Inflammatory macrophage treated with lipopolysaccharide for 4 hours (primary cell): ENCODE results near the gene PHC2.

Experiments used
- DNase-seq: peaks from one replicate; pipeline ENCODE4 v3.0.0-alpha.2; 2020

Gene PHC2

DNA sequence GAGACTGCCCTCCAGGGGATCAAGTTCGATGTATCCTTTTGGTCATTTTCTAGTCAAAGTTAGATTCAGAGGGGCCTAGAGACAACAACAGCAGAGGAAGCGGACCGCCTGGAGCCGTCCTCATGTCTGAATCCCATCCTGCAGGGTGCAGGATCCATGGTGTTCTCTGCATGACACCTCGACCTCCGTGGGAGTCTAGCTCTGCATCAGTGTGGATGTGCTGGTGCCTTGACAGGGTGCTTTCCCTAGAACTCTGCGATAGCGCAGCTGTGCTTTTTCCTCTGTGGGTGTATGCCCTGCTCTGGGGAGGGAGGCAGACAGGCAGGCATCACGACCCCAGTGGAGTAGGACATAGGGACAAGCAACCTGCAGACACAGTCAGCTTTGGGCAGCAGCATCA, 61.8 kb downstream of the PHC2 start:
- DNase-seq = no peak

- DNase-seq = no peak
Observed at GRCh38 chr1:33368431-33368830, 62.5 kb downstream of the PHC2 start.

DNA sequence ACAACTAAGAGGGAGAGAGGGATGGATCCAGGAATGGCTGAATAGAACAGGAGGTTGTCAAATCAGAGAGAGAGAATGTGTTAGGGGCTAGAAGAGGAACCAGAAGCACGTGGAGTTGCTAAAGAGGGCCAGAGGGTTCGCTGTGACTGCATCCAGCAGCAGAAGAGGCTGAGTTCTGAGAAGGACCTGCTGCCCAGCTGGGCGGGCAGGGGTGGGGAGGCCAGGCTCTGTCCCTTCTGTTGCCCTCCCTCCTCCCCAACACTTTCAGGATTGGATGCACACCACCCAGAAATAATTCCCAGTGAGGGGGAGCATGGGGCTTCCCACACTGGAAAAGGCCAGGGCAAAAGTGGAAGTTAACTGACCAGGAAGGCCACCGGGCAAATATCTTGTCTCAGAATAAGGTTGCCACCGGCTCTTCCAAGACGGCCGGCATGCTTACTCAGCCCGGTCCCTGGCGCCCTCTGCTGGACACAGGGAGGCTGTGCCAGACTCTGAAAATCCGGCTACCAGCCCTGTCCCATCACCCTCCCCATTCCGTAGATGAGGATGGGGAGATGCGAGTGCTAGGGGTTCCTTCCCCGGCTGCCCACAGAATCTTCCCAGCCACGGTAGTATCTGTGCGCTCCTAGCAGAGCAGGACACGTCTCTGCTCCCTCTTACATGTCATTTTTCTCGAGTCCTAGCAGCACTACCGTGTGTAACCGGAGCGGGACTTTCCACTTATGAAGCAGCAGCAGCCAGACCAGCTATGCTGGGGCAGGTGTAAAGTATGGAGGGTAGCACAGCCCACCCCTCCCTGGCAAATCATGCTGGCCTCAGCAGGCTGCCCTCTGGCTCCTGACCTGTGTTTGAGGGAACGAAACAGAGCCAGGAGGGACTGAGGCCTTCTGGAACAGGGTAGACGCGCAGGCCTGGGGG, 63.1 kb downstream of the PHC2 start:
- peak; percentile 81 for DNase-seq

- no peak for DNase-seq
Observed at GRCh38 chr1:33366762-33367484, 64.0 kb downstream of the PHC2 start.

- DNase-seq = no peak
Observed at GRCh38 chr1:33365560-33365997, 65.3 kb downstream of the PHC2 start.

DNA sequence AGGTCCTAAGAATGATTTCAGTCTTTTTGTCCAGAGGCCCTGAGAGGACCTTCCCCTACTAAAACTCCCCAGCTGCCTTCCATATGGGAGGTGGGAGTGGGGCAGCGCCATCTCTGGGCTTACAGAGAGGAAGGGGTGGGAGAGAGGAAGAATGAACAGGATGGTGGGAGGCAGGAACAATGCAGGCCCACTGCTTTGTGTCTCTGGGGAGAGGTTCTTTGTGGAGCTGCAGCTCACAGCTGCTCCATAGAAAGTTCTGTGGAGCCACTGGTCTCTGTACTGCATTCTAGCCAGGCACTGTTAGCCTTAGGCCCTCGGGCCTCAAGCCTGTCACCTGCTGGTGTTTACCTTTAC, 66.4 kb downstream of the PHC2 start:
- DNase-seq = no peak

DNA sequence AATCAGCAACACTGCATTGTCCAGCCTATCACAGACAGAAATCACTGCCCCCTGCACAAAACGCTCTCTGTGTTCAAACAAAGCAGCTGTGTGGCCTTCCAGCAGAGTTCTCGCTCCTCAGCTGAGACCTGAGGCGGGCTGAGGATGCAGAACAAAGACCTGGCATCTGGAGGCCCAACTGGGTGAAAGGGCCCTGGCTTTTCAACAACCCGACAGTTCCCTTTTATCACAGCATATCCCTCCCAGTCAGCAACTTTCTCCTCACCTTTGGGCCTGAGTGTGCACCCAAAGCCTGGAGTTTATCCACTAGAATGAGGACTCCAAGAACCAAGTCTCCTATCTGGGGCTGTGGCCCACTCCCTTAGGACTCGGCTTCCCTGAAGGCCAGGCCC, 67.4 kb downstream of the PHC2 start:
- no peak for DNase-seq

- no peak for DNase-seq
Observed at GRCh38 chr1:33363021-33363420, 67.9 kb downstream of the PHC2 start.

DNA sequence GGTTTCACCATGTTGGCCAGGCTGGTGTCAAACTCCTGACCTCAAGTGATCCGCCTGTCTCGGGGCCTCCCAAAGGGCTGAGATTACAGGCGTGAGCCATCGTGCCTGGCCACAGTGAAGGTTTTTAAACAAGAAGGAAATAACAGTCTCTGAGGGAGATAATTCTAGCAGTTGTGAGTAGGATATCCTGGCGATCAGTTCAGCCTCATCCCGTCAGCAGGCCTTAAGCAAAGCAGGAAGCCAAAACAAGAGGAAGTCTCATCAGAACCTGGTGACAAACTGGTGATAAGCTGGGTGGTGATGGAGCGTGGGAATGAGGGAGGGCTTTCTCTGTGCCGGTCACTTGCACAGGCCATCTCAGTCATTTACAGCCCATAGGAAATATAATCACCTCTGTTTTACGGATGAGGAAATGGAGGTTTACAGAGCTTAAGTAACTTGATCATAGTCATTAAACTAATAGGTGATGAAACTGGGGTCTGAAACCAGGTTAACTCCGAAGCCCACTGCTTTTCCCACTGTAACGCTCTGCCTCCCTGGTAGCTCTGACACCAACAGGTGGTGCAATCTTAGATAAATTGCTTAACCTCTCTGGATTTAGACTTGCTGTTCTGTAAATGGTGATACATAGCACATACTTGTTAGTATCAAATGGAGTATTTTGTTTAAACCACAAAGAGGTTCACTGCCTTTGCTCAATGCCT, 69.2 kb downstream of the PHC2 start:
- peak; percentile 87 for DNase-seq

GRCh38 chr1:33360367-33360766, 70.5 kb downstream of the PHC2 start:
- no peak for DNase-seq

GRCh38 chr1:33359931-33360330, 71.0 kb downstream of the PHC2 start:
- DNase-seq = no peak

GRCh38 chr1:33358795-33359503, 71.9 kb downstream of the PHC2 start:
- DNase-seq = no peak

- DNase-seq = no peak
Observed at GRCh38 chr1:33358114-33358794, 72.6 kb downstream of the PHC2 start.

GRCh38 chr1:33357099-33357498, 73.8 kb downstream of the PHC2 start:
- DNase-seq = no peak

DNA sequence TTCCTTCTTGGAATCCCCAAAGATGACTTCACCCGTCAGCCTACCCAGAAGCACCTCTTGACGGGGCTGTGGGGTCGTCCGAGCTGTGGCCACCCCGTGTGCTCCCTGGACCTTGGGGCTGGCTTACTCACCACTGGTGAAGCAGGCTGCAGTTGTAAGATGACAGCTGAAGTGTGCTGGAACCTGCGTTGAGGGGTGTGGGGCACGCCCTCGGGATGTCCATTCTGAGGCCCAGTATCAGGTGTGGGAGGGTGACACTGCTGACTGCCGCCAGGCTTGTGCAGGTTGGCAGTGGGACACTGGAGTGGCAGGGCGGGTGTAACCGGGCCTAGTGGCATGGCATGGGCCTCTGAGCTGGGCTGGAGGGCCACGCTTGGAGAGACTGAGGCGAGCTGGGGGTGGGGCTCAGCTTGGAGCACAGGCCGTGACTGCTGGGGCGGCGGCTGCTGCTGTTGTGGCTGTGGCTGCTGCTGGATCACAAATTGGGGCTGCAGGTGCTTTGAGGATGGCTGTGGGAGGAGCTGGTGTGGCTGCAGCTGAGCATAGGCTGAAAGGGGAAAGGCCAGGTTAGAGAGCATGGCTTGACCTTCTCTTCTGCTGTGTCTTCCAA, 76.1 kb downstream of the PHC2 start:
- DNase-seq = no peak

GRCh38 chr1:33353531-33353930, 77.4 kb downstream of the PHC2 start:
- no peak for DNase-seq

- DNase-seq = no peak
Observed at GRCh38 chr1:33351281-33351660, 79.6 kb downstream of the PHC2 start.

GRCh38 chr1:33350611-33351280, 80.1 kb downstream of the PHC2 start:
- DNase-seq = no peak

GRCh38 chr1:33349778-33350610, 80.9 kb downstream of the PHC2 start:
- peak; percentile 86 for DNase-seq

GRCh38 chr1:33349081-33349759, 81.7 kb downstream of the PHC2 start:
- DNase-seq = peak; percentile 29
